HG02763 (cell line): ENCODE data around the gene GARIN1A.
"Not testable (repeated sequence)": the region's sequence is repeated elsewhere in the genome, so short reads cannot be mapped to it uniquely, and the experiment has no call there.

Experiments
- ATAC-seq: cut with Tn5 transposase; IDR thresholded peaks from one replicate; pipeline ENCODE4 v1.9.1; 2021; ENCODE audit warnings: mild to moderate bottlenecking, moderate library complexity; ENCODE audit not compliant: unreplicated experiment

Gene GARIN1A

GRCh38 chr7:128681794-128682537, 9.9 kb downstream of the GARIN1A start:
- no peak for ATAC-seq

- not testable (repeated sequence) for ATAC-seq
Measured at GRCh38 chr7:128683270-128683669, 11.2 kb downstream of the GARIN1A start.

GRCh38 chr7:128683738-128684137, 11.6 kb downstream of the GARIN1A start:
- not testable (repeated sequence) for ATAC-seq

- ATAC-seq = no peak
Measured at GRCh38 chr7:128687131-128687530, 15.0 kb downstream of the GARIN1A start.

- no peak for ATAC-seq
Measured at GRCh38 chr7:128688492-128688891, 16.4 kb downstream of the GARIN1A start.

GRCh38 chr7:128689161-128689935, 17.3 kb downstream of the GARIN1A start:
- not testable (repeated sequence) for ATAC-seq

GRCh38 chr7:128691227-128691626, 19.1 kb downstream of the GARIN1A start:
- no peak for ATAC-seq

GRCh38 chr7:128692623-128693270, 20.7 kb downstream of the GARIN1A start:
- no peak for ATAC-seq

GRCh38 chr7:128693373-128694015, 21.4 kb downstream of the GARIN1A start:
- ATAC-seq = no peak

- ATAC-seq = no peak
Measured at GRCh38 chr7:128694738-128695137, 22.6 kb downstream of the GARIN1A start.

GRCh38 chr7:128697302-128697905, 25.3 kb downstream of the GARIN1A start:
- ATAC-seq = no peak

GRCh38 chr7:128699196-128699712, 27.2 kb downstream of the GARIN1A start:
- ATAC-seq = no peak

GRCh38 chr7:128699895-128700294, 27.8 kb downstream of the GARIN1A start:
- ATAC-seq = no peak

GRCh38 chr7:128701062-128701785, 29.1 kb downstream of the GARIN1A start:
- no peak for ATAC-seq

- ATAC-seq = no peak
Measured at GRCh38 chr7:128703609-128704241, 31.6 kb downstream of the GARIN1A start.

GRCh38 chr7:128705891-128706333, 33.8 kb downstream of the GARIN1A start:
- ATAC-seq = no peak

GRCh38 chr7:128707752-128708151, 35.7 kb downstream of the GARIN1A start:
- ATAC-seq = no peak

- ATAC-seq = no peak
Measured at GRCh38 chr7:128708235-128708634, 36.1 kb downstream of the GARIN1A start.

- ATAC-seq = no peak
Measured at GRCh38 chr7:128708824-128709223, 36.7 kb downstream of the GARIN1A start.
